Stimulated activated CD8-positive, alpha-beta memory T cell treated with anti-CD3 and anti-CD28 coated beads, Interleukin-7, amount 100 ng/mL, for 24 hours (primary cell): ENCODE data around the gene CEACAM19.
A peak's percentile ranks its signal among the peaks of the same experiment; 100 is the strongest.

Experiments
- DNase-seq: peaks from one replicate; pipeline ENCODE4 v3.0.0-alpha.2; 2020; ENCODE audit warnings: low read depth

The CEACAM19 gene

DNA sequence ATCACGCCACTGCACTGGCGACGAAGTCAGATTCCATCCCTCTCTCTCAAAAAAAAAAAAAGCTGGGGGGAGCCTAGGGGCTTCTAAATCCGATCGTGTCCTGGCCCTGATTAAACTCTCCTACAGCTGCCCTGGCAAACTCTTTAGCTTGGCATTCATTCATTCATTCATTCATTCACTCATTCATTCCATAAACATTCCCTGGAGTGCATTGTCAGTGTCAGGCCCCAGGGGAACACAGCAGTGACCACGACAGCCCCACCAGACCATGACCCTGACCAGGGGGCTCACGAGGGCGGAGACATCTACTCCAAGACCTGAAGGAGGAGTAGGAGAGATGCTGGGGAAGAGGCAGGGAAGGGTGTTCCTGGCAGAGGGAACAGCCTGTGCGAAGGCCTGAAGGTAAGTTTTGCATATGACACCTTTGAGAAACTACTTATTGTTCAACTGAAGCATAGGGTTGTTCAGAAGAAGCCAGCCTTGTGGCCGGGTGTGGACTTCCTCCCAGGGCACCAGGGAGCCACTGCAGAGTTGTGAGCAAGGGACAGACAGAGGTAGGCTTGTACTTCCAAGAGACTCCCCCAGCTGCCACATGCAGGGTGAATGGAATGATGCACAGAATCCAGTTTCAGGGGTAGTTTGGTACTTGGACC lies 52.1 kb downstream of the CEACAM19 start:
- no peak for DNase-seq

DNA sequence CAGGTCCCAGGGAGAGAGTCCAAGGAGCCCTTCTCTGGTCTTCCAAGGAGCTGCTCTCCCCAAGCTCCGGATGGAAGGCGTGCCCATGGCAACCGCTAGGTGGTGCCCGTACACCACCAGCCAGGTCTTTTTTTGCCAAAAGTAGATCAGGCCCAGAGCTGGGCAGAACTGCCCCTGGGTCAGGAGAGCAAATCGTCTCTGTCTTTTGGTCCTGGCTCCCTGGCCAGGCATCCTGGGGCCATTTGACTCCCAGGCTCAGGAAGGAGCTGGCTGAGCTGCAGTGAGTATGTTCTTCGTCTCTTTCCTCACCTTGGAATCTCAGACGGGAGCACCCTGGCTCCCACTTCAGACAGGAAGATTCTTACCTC lies 52.7 kb downstream of the CEACAM19 start:
- peak; percentile 44 for DNase-seq

DNA sequence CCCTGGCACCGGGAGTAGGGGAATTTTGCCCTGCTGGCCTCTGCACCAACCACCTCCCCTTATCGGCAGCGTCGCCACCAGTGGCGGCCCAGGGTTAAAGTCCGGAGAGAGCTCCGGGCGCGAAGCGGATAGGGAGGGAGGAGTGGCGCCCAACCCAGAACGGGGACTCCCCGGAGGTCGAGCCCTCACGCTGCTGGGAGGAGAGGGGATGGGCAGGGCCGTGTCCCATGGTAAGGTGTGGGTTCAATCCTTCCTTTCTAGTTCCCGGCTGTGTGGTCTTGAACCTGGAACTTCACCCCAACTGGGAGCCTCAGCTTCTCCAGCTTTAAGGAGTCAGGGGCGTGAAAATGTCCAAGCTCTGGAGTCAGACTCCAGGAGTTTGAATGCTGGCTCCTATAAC lies 54.0 kb downstream of the CEACAM19 start:
- no peak for DNase-seq

DNA sequence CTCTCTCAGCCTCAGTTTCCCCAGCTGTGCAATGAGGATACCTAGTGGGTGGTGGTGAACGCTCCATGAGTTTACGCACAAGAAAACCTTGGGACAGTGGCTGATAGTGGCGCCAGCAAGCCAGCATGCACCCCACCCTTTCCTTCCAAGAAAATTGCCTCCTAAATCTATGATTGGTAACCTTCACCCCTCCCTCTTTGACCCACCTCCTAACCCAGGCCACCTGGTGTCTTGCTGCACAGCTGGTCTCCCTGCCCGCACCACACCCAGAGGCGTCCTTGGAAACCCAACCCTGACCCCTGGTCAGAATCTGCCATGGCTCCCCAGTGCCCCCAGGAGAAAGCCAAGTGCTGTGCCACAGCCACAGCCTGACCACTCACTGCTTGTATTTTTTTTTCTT lies 54.4 kb downstream of the CEACAM19 start:
- no peak for DNase-seq

DNA sequence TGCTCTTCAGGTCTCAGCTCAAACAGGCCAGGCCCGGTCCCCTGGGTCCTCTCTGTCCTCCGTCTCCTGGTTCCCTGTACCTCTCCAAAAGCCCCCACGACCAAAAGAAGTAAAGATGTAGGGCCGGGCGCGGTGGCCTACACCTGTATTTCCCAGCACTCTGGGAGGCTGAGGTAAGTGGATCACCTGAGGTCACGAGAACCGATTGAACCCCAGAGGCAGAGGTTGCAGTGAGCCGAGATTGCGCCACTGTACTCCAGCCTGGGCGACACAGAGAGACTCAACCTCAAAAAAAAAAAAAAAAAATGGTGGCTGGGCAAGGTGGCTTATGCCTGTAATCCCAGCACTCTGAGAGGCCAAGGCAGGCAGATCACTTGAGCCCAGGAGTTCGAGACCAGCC lies 55.2 kb downstream of the CEACAM19 start:
- DNase-seq = no peak

DNA sequence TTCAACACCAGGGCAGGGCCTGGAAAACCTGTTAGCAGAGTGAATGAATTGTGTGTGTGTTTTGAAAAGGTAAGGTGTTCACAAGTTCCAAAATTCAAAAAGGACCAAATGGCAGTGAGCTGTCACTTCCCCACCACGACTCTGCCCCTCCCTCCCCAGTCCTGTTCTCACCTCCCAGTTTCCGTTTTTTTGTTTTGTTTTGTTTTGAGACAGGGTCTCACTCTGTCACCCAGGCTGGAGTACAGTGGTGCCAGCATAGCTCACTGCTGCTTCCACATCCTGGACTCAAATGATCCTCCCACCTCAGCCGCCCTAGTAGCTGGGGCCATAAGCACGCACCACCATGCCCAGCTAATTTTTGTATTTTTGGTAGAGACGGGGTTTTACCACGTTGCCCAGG lies 56.9 kb downstream of the CEACAM19 start:
- DNase-seq = no peak

DNA sequence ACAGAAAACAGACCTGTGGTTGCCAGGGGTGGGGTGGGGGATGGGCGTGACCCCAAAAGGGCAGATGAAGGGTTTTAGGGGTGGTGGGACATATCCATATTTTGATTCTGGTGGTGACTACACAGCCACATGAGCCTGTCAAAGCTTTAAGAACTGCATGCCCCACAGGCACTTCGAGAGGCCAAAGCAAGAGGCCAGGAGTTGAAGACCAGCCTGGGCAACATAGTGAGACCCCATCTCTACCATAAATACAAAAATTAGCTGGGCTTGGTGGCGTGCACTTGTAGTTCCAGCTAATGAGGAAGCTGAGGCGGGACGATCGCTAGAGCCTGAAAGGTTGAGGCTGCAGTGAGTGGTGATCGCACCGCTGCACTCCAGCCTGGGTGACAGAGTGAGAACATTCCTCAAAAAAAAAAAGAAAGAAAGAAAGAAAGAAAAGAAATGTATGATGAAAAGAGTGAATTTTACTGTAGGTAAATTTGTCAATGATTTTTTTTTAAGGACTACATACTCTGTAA lies 58.3 kb downstream of the CEACAM19 start:
- no peak for DNase-seq

DNA sequence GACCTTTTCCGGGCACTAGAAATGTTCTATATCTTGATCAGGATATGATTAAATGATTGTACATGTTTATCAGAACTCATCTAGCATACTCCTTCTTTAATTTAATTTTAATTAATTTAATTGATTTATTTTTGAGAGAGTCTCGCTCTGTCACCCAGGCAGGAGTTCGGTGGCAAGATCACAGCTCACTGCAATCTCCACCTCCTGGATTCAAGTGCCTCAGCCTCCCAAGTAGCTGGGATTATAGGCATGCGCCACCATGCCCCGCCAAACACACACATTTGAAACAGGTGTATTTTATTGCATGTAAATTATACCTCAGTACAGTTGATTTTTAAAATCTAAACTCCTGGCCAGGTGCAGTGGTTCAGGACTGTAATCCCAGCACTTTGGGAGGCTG lies 59.8 kb downstream of the CEACAM19 start:
- no peak for DNase-seq

DNA sequence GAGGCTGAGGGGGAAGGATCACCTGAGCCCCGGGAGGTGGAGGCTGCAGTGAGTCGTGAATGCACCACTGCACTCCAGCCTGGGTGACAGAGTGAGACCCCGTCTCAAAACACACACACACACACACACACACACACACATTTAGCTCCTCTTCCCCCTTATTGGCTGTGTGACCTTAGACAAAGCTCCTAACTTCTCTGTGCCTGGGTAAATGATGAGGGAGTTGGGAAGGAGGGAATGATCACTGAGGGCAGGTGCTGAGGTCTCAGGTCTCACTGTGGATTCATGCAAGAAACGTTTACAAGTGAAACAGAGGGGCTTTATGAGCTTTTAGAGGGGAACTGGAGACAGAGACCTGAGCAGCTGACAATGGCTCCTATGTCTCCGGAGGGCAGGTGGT lies 60.3 kb downstream of the CEACAM19 start:
- no peak for DNase-seq

DNA sequence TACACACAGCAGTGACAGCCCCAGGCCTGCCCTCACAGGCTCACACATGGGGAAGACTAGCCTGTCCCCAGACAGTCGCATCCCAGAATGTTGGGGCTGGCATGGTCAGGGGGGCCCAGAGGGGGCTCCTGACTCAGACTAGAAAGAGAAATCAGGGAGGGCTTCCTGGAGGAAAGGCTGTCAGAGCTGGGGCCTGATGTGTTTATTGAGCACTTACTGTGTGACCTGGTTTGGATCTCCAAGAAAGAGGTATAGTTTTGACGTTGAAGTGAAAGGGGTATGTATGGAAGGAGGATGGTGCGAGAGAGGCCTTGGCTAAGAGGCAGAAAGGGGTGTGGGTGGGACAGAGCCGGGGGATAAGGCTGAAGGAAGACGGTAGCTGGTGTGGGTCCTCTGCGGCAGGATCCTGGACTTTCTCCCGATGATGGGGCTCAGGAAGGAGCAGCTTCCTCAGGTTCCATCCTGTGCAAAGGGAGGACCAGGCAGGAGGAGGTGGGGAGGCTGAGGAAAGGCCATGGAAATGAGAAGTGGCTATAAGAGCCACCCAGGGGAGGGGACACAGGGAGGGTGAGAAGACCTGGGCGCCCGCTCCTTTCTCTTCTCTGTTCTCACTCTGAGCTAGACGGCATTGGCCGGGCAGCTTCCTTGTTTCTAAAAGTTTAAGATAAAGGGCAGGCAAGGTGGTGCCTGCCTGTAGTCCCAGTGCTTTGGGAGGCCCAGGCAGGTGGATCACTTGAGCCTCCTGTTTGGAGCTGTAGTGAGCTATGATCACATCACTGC lies 61.1 kb downstream of the CEACAM19 start:
- DNase-seq = no peak
